K562 (cell line): Measurements from ENCODE around the gene ELOVL1. TPM values are rescaled to one million over a fixed set of nuclear protein-coding genes. Genes with fewer than 3 reads are reported as not detected.
A peak's percentile ranks its signal among the peaks of the same experiment; 100 is the strongest.

ENCODE experiments used
- BMI1 ChIP-seq: fragments of 150-350 bp; IDR thresholded peaks from 2 replicates; pipeline ENCODE4 v1.6.1; 2014; ENCODE audit warnings: low read length
- CBX3 ChIP-seq, 2 experiments: IDR thresholded peaks; 1 replicate in 1 of 2; 2 replicates in 1 of 2; pipeline ENCODE4 v1.6.1; 2012; ENCODE audit warnings: inconsistent platforms in 2 of 2, low read length in 2 of 2, borderline replicate concordance in 1 of 2, control low read depth in 1 of 2
- DPF2 ChIP-seq: fragments of 450-650 bp; IDR thresholded peaks from 2 replicates; pipeline ENCODE4 v1.6.1; 2016
- EP300 ChIP-seq: IDR thresholded peaks from 2 replicates; pipeline ENCODE4 v1.6.1; 2012; ENCODE audit warnings: low read length, improper control_type of control experiment
- FOXA3 ChIP-seq, 2 experiments: fragments of 450-650 bp in 1 of 2; sonication (generic) in 1 of 2; formaldehyde crosslinking; IDR thresholded peaks in 1 of 2; conservative IDR thresholded peaks in 1 of 2; 2 replicates each; pipeline versions ENCODE4 v1.4.0 to v1.8.0; 2020 to 2022; ENCODE audit warnings: mild to moderate bottlenecking in 2 of 2, missing genetic modification reagents in 1 of 2
- FOXJ3 ChIP-seq: sonication (generic); formaldehyde crosslinking; IDR thresholded peaks from 2 replicates; pipeline ENCODE4 v1.4.0; 2020; ENCODE audit warnings: mild to moderate bottlenecking, missing genetic modification reagents
- FOXP4 ChIP-seq: sonication (generic); formaldehyde crosslinking; IDR thresholded peaks from 2 replicates; pipeline ENCODE4 v1.8.0; 2022; ENCODE audit warnings: mild to moderate bottlenecking, missing genetic modification reagents, borderline replicate concordance
- GTF2A2 ChIP-seq: IDR thresholded peaks from 2 replicates; pipeline ENCODE4 v1.6.1; 2016; ENCODE audit warnings: mild to moderate bottlenecking, missing genetic modification characterization, missing compliant biosample characterization
- HBP1 ChIP-seq: fragments of 450-650 bp; formaldehyde crosslinking; IDR thresholded peaks from 2 replicates; pipeline ENCODE4 v1.4.0; 2022; ENCODE audit warnings: missing genetic modification characterization
- HDAC1 ChIP-seq, 2 experiments: fragments of 450-650 bp; IDR thresholded peaks; 2 replicates each; pipeline ENCODE4 v1.6.1; 2016 to 2017; ENCODE audit warnings: inconsistent platforms in 1 of 2, mild to moderate bottlenecking in 1 of 2, moderate library complexity in 1 of 2
- HLTF ChIP-seq: fragments of 450-650 bp; IDR thresholded peaks from 2 replicates; pipeline ENCODE4 v1.6.1; 2016
- ZBTB17 ChIP-seq: fragments of 450-650 bp; formaldehyde crosslinking; IDR thresholded peaks from 2 replicates; pipeline ENCODE4 v1.4.0; 2020; ENCODE audit warnings: mild to moderate bottlenecking
- polyA plus RNA-seq, 8 experiments: library from polyadenylated mRNA; depleted of rRNA in 4 of 8; stranded (reverse) in 5 of 8; unstranded in 3 of 8; fragments of >200 nt; fragmentation: Nextera tagmentation in 2 of 8; fragmentation: Illumina TruSeq in 1 of 8; extraction: Ambion mirVana in 2 of 8; extraction: Trizol in 1 of 8; gene quantifications; 2 replicates each; pipeline versions ENCODE4 v1.2.1 to v1.2.3, GENCODE V29; 2011 to 2014; ENCODE audit warnings: inconsistent platforms in 1 of 8, missing spikeins in 1 of 8
- total RNA-seq, 7 experiments: library from RNA; depleted of rRNA in 6 of 7; stranded (reverse); fragments of >200 nt in 6 of 7; fragmentation: Illumina TruSeq in 2 of 7; extraction: Trizol in 2 of 7; gene quantifications; 2 replicates each; pipeline versions ENCODE4 v1.2.1 to v1.2.3, GENCODE V29; 2011 to 2021; ENCODE audit warnings: low replicate concordance in 1 of 7
- TF ChIP-seq, protein P1 (sequence below): sonication (generic); formaldehyde crosslinking; IDR thresholded peaks from 2 replicates; pipeline ENCODE4 v1.8.0; 2023; ENCODE audit warnings: mild to moderate bottlenecking, missing genetic modification reagents
- TF ChIP-seq, protein P2 (sequence below), 2 experiments: fragments of 450-650 bp in 1 of 2; sonication (generic) in 1 of 2; formaldehyde crosslinking; conservative IDR thresholded peaks; 2 replicates each; pipeline versions ENCODE4 v1.4.0 to v1.8.1; 2020 to 2022; ENCODE audit warnings: mild to moderate bottlenecking in 1 of 2, missing genetic modification reagents in 1 of 2
- TF ChIP-seq, protein P3 (sequence below): fragments of 250-450 bp; sonication (Bioruptor Pico); IDR thresholded peaks from 2 replicates; pipeline ENCODE4 v1.4.0; 2020; ENCODE audit warnings: borderline replicate concordance

ELOVL1 gene
- total and polyA plus RNA-seq, 9 of the 15 experiments (the other 6 are each of a cell fraction or from before 2014, with no cell fraction given) = 51.0 to 157 (median 70.3) TPM

DNA sequence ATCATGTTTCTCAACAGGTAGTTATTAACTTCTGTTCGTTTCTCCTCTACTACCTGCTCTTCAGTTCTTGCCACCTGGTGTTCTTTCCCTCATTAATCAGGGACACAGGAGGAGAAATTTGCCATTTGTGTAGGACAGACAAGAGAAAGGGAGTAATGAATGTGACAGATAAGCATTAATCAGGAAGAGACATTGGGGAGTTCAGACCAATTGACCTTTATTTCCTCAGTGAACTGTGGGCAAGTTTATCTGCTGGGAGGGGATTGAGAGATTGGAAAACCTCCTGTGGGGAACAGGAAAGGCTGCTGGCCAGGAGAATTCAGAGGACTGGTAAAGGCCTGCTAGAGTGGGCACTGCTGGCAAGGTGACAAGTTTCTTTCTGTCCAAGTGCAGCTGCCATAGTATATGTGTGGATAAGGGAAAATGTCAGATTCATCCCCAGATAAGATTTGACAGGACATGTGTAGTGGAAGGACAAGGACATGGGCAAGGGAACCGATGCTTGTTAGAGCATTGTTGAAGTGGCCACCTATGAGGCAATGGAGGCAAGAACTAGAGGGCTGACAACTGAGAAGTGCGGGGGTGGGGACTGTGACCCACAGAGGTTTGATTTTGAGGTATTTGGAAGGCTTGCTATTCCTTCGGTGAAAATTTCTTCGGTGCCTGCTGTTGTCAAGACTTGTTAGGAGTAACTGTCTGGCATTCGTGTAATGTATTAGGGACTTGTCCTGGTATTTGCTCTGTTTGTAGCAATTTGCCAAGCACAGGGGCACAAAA is 34.5 kb upstream of the ELOVL1 start (continued):
- TF ChIP-seq, protein P1, sequence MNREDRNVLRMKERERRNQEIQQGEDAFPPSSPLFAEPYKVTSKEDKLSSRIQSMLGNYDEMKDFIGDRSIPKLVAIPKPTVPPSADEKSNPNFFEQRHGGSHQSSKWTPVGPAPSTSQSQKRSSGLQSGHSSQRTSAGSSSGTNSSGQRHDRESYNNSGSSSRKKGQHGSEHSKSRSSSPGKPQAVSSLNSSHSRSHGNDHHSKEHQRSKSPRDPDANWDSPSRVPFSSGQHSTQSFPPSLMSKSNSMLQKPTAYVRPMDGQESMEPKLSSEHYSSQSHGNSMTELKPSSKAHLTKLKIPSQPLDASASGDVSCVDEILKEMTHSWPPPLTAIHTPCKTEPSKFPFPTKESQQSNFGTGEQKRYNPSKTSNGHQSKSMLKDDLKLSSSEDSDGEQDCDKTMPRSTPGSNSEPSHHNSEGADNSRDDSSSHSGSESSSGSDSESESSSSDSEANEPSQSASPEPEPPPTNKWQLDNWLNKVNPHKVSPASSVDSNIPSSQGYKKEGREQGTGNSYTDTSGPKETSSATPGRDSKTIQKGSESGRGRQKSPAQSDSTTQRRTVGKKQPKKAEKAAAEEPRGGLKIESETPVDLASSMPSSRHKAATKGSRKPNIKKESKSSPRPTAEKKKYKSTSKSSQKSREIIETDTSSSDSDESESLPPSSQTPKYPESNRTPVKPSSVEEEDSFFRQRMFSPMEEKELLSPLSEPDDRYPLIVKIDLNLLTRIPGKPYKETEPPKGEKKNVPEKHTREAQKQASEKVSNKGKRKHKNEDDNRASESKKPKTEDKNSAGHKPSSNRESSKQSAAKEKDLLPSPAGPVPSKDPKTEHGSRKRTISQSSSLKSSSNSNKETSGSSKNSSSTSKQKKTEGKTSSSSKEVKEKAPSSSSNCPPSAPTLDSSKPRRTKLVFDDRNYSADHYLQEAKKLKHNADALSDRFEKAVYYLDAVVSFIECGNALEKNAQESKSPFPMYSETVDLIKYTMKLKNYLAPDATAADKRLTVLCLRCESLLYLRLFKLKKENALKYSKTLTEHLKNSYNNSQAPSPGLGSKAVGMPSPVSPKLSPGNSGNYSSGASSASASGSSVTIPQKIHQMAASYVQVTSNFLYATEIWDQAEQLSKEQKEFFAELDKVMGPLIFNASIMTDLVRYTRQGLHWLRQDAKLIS (CRISPR knock-in tag) = no peak
- TF ChIP-seq FOXJ3 (CRISPR knock-in tag) (no peak), ZBTB17 (CRISPR knock-in tag) (no peak), HDAC1 (IDR thresholded peaks at IDR 0.05) (peak in 1 of 2 experiments; percentile 71; a peak in 2 of 4 replicates), BMI1 (no peak), EP300 (peak; percentile 61; the same call in 1 of the 2 replicates), HBP1 (CRISPR knock-in tag) (no peak), FOXA3 (CRISPR knock-in tag; conservative IDR thresholded peaks at IDR 0.05 in 1 of 2, IDR thresholded peaks at IDR 0.05 in 1 of 2) (no peak), CBX3 (IDR thresholded peaks at IDR 0.05; ENCODE audit: borderline replicate concordance in 1 of 2, low read length in 2 of 2) (no peak), DPF2 (0 out of 2 replicates have a peak, but pooled peaks have one; percentile 48), GTF2A2 (no peak), HLTF (no peak), FOXP4 (CRISPR knock-in tag) (no peak)
- TF ChIP-seq, protein P2, sequence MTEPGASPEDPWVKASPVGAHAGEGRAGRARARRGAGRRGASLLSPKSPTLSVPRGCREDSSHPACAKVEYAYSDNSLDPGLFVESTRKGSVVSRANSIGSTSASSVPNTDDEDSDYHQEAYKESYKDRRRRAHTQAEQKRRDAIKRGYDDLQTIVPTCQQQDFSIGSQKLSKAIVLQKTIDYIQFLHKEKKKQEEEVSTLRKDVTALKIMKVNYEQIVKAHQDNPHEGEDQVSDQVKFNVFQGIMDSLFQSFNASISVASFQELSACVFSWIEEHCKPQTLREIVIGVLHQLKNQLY (CRISPR knock-in tag; conservative IDR thresholded peaks at IDR 0.05) = no peak
- TF ChIP-seq, protein P3, sequence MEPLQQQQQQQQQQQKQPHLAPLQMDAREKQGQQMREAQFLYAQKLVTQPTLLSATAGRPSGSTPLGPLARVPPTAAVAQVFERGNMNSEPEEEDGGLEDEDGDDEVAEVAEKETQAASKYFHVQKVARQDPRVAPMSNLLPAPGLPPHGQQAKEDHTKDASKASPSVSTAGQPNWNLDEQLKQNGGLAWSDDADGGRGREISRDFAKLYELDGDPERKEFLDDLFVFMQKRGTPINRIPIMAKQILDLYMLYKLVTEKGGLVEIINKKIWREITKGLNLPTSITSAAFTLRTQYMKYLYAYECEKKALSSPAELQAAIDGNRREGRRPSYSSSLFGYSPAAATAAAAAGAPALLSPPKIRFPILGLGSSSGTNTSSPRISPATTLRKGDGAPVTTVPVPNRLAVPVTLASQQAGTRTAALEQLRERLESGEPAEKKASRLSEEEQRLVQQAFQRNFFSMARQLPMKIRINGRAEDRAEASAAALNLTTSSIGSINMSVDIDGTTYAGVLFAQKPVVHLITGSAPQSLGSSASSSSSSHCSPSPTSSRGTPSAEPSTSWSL (CRISPR knock-in tag) = no peak
